ENCODE data around the gene TNKS1BP1. TPM values are rescaled to one million over a fixed set of nuclear protein-coding genes. Genes with fewer than 3 reads are reported as not detected.
A peak's percentile ranks its signal among the peaks of the same experiment; 100 is the strongest.

The TNKS1BP1 gene
- total and polyA plus RNA-seq, 9 of the 15 experiments (the other 6 are each of a cell fraction or from before 2014, with no cell fraction given), result 1.1 to 47.2 (median 10.9) TPM

- CTCF ChIA-PET (ENCODE audit: low intra/inter-chr PET ratio), result no interaction called here
- no peak overlapping the region for H3K4me2 ChIP-seq (ENCODE audit: insufficient read depth, low read length)
Observed at GRCh38 chr11:57364851-57365660, 40.3 kb upstream of the TNKS1BP1 start.

DNA sequence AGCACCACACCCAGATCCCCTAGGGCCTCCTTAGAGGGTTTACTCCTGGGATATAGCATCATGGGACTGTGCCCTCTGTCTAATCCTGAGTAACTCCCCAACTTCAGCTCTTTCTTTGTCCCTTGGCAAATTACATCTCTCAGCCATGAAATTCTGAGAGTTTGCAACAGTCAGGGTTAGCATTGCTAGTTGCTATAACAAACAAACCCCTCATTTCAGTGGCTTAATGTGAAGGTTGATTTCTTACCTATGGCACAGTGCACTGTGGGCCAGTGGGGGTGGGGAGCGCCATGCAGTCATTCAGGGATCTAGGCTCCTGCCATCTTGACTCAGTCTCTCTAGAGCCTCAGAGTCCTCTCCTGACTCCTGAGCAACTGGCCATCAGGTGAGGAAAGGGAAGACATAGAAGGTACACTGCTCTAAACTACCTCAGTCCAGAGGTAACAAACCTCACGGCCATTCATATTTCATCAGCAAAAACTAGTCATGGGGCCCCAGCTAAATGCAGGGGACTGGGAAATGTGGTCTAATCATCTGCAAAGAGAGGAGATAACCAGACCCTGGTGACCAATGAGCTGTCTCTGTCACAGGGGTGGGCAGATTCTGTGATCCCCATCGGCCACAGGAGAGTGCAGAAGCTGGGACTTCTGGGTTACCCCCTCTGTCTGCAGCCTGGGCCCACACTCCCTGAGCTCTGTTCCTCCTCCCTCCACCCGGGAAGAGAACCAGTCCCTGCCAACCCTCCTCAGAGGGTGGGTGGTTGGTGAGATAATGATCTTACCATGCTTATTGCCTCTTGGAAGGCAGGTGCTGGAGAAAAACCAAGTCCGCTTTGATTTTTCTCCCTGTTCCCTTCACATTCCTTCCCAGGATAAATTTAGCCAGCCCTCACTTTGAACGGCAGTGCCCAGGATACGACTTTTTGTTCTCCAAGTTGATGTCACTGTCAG, 38.7 kb upstream of the TNKS1BP1 start:
- Histone ChIP-seq H3K36me3 (ENCODE audit: control insufficient read depth, insufficient read depth, low read length) (no peaks in the 10 kb centered on the region), H3K9me3 (replicated peaks; ENCODE audit: control insufficient read depth, insufficient read depth, low read depth, low read length) (no peaks in the 10 kb centered on the region), H3K4me2 (ENCODE audit: insufficient read depth, low read length) (peak overlapping the region; percentile 12), H3K4me1 (replicated peaks in 1 of 2; ENCODE audit: control insufficient read depth in 2 of 2, insufficient read depth in 2 of 2, low read length in 2 of 2) (peaks cover 13 to 20% of the 10 kb centered on the region in 2 experiments), H4K20me1 (replicated peaks; ENCODE audit: control insufficient read depth, insufficient read depth, low read length) (no peaks in the 10 kb centered on the region), H3K27ac (ENCODE audit: extremely low read depth, low read depth, low read length) (no peak overlapping the region), H3K79me2 (ENCODE audit: control insufficient read depth, insufficient read depth, low read length) (no peaks in the 10 kb centered on the region), H3K9me1 (ENCODE audit: control insufficient read depth, insufficient read depth, low read length) (no peaks in the 10 kb centered on the region), H2AFZ (ENCODE audit: low read depth, low read length) (no peak overlapping the region), H3K9ac (ENCODE audit: insufficient read depth in 1 of 2, low read depth in 2 of 2, low read length in 2 of 2) (no peak overlapping the region), H3K27me3 (ENCODE audit: control insufficient read depth in 2 of 2, insufficient read depth in 2 of 2, low read length in 2 of 2) (no peaks in the 10 kb centered on the region), H3K4me3 (no peak overlapping the region)
- intact Hi-C loops (cut with micrococcal nuclease), result no loop called here
- ATAC-seq, result no peak
- no peak for DNase-seq (ENCODE audit: extremely low read depth in 1 of 4, low spot score in 3 of 4)
- BruUV-seq (replicated peaks), result no TSS peak
- FAIRE-seq, result no peak
- WGBS (ENCODE audit: insufficient coverage, low coverage, missing lambda C conversion rate), result 28% methylated on average over 7 of the region's 7 CpGs
- ChIA-PET CTCF (ENCODE audit: low intra/inter-chr PET ratio) (no interaction called here), POLR2A (interaction anchor here (1.1 to 2.1 kb wide), 2 partner anchors 10 kb away, joined by 5 read pairs; no protein-coding TSS in a partner anchor)
- in situ Hi-C loops (cut with MboI), result no loop called here
- TF ChIP-seq ZFP30 (CRISPR knock-in tag; IDR thresholded peaks at IDR 0.05; ENCODE audit: borderline replicate concordance) (no peak), ZBTB17 (CRISPR knock-in tag; IDR thresholded peaks at IDR 0.05) (no peak), ZNF134 (CRISPR knock-in tag; conservative IDR thresholded peaks at IDR 0.05) (no peak), CHD4 (IDR thresholded peaks at IDR 0.05; ENCODE audit: insufficient read depth, insufficient replicate concordance, low read depth, low read length, poor library complexity, severe bottlenecking) (no peak), ESRRA (IDR thresholded peaks at IDR 0.05; ENCODE audit: borderline replicate concordance, low read depth) (no peak), ZNF12 (CRISPR knock-in tag; IDR thresholded peaks at IDR 0.05) (peak; percentile 100), MIER1 (IDR thresholded peaks at IDR 0.05; ENCODE audit: low read depth) (no peak)
- TF ChIP-seq, protein P1, sequence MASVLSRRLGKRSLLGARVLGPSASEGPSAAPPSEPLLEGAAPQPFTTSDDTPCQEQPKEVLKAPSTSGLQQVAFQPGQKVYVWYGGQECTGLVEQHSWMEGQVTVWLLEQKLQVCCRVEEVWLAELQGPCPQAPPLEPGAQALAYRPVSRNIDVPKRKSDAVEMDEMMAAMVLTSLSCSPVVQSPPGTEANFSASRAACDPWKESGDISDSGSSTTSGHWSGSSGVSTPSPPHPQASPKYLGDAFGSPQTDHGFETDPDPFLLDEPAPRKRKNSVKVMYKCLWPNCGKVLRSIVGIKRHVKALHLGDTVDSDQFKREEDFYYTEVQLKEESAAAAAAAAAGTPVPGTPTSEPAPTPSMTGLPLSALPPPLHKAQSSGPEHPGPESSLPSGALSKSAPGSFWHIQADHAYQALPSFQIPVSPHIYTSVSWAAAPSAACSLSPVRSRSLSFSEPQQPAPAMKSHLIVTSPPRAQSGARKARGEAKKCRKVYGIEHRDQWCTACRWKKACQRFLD (CRISPR knock-in tag; IDR thresholded peaks at IDR 0.05), result no peak

More at GRCh38 chr11:57364851-57365660, 40.3 kb upstream of the TNKS1BP1 start:
- Histone ChIP-seq H3K4me1 (replicated peaks in 1 of 2; ENCODE audit: control insufficient read depth in 2 of 2, insufficient read depth in 2 of 2, low read length in 2 of 2) (peaks cover 10 to 18% of the 10 kb centered on the region in 2 experiments; a peak in 4 of 5 replicates), H3K36me3 (ENCODE audit: control insufficient read depth, insufficient read depth, low read length) (no peaks in the 10 kb centered on the region), H3K27me3 (ENCODE audit: control insufficient read depth in 2 of 2, insufficient read depth in 2 of 2, low read length in 2 of 2) (no peaks in the 10 kb centered on the region), H3K79me2 (ENCODE audit: control insufficient read depth, insufficient read depth, low read length) (no peaks in the 10 kb centered on the region), H3K4me3 (no peak overlapping the region), H3K9me1 (ENCODE audit: control insufficient read depth, insufficient read depth, low read length) (no peaks in the 10 kb centered on the region), H3K9me3 (replicated peaks; ENCODE audit: control insufficient read depth, insufficient read depth, low read depth, low read length) (no peaks in the 10 kb centered on the region), H3K27ac (ENCODE audit: extremely low read depth, low read depth, low read length) (no peak overlapping the region), H2AFZ (ENCODE audit: low read depth, low read length) (no peak overlapping the region), H3K9ac (ENCODE audit: insufficient read depth in 1 of 2, low read depth in 2 of 2, low read length in 2 of 2) (peak overlapping the region in 1 of 2 experiments; percentile 18; a peak in 2 of 4 replicates), H4K20me1 (replicated peaks; ENCODE audit: control insufficient read depth, insufficient read depth, low read length) (no peaks in the 10 kb centered on the region)
- 42% methylated on average over 9 of the region's 9 CpGs for WGBS (ENCODE audit: insufficient coverage, low coverage, missing lambda C conversion rate)
- TF ChIP-seq PRMT5 (CRISPR knock-in tag; IDR thresholded peaks at IDR 0.05) (no peak), EGR1 (conservative IDR thresholded peaks at IDR 0.05) (0 out of 2 replicates have a peak, but pooled peaks have one; percentile 16)
- no TSS peak for BruUV-seq (replicated peaks)
- FAIRE-seq (no peak), ATAC-seq (no peak), DNase-seq (ENCODE audit: extremely low read depth in 1 of 4, low spot score in 3 of 4) (no peak)
- POLR2A ChIA-PET, result interaction anchor here (0.8 kb wide), 1 partner anchor 59 kb away, joined by 4 read pairs; no protein-coding TSS in a partner anchor
- in situ Hi-C loops (cut with MboI), result no loop called here
- intact Hi-C loops (cut with micrococcal nuclease), result no loop called here

All from K562 (cell line).